HEK293 (cell line): ENCODE results near the gene BPIFB2.

Experiments
- CTCF ChIA-PET: fragments of 350-600 bp; formaldehyde crosslinking; extraction: SDS; loops from one replicate; lab custom pipeline; 2021; ENCODE audit warnings: antibody characterized with exemption; lab: Yijun Ruan, JAX
- POLR2A ChIA-PET: fragments of 300-600 bp; formaldehyde crosslinking; extraction: SDS; loops from one replicate; lab custom pipeline; 2020; ENCODE audit warnings: antibody characterized with exemption, inconsistent platforms; lab: Yijun Ruan, JAX
- H3K27ac ChIP-seq: fragments of 200-500 bp; sonication (Bioruptor generic); 2 replicates; pipeline ENCODE4 v1.5.1; 2014; ENCODE audit warnings: low read depth, low read length, control low read depth, inconsistent platforms; ENCODE audit errors: extremely low read depth
- H3K36me3 ChIP-seq, 2 experiments: fragments of 200-500 bp in 1 of 2; sonication (Bioruptor generic) in 1 of 2; 1 replicate in 1 of 2; 2 replicates in 1 of 2; pipeline ENCODE4 v1.5.1; 2014 to 2017; ENCODE audit warnings: inconsistent platforms in 2 of 2, low read length in 2 of 2; ENCODE audit not compliant: control insufficient read depth in 2 of 2, insufficient read depth in 1 of 2
- H3K4me1 ChIP-seq: fragments of 200-500 bp; sonication (Bioruptor generic); 2 replicates; pipeline ENCODE4 v1.5.1; 2014; ENCODE audit warnings: mild to moderate bottlenecking, low read length, inconsistent platforms; ENCODE audit not compliant: control insufficient read depth, insufficient read depth
- H3K4me3 ChIP-seq: 2 replicates; pipeline ENCODE4 v1.5.1; 2011; ENCODE audit warnings: low read depth, mild to moderate bottlenecking, control low read depth, low read length, moderate library complexity
- H3K9me3 ChIP-seq: fragments of 200-500 bp; sonication (Bioruptor generic); 2 replicates; pipeline ENCODE4 v1.5.1; 2014; ENCODE audit warnings: low read depth, low read length, inconsistent platforms; ENCODE audit not compliant: control insufficient read depth, insufficient read depth
- BCL11A ChIP-seq: fragments of 450-650 bp; formaldehyde crosslinking; IDR thresholded peaks from 2 replicates; pipeline ENCODE4 v1.5.1; 2016; ENCODE audit warnings: low read depth, missing biosample characterization, missing genetic modification characterization
- PRDM2 ChIP-seq: fragments of 450-650 bp; formaldehyde crosslinking; IDR thresholded peaks from 2 replicates; pipeline ENCODE4 v1.5.1; 2016; ENCODE audit warnings: missing biosample characterization, missing genetic modification characterization, borderline replicate concordance
- YY1 ChIP-seq: fragments of 450-650 bp; formaldehyde crosslinking; IDR thresholded peaks from 2 replicates; pipeline ENCODE4 v1.5.1; 2018; ENCODE audit warnings: missing biosample characterization, missing genetic modification characterization
- ZBTB6 ChIP-seq: fragments of 450-650 bp; formaldehyde crosslinking; IDR thresholded peaks from 2 replicates; pipeline ENCODE4 v1.5.1; 2017; ENCODE audit warnings: missing biosample characterization, missing genetic modification characterization
- ZFP3 ChIP-seq: fragments of 450-650 bp; formaldehyde crosslinking; IDR thresholded peaks from 2 replicates; pipeline ENCODE4 v1.5.1; 2016; ENCODE audit warnings: low read depth, missing biosample characterization, missing genetic modification characterization
- ZFP37 ChIP-seq: fragments of 450-650 bp; formaldehyde crosslinking; IDR thresholded peaks from 2 replicates; pipeline ENCODE4 v1.5.1; 2016; ENCODE audit warnings: missing biosample characterization, missing genetic modification characterization
- ZFP41 ChIP-seq: fragments of 450-650 bp; formaldehyde crosslinking; IDR thresholded peaks from 2 replicates; pipeline ENCODE4 v1.5.1; 2016; ENCODE audit warnings: missing biosample characterization, missing genetic modification characterization, borderline replicate concordance
- ZNF121 ChIP-seq: fragments of 450-650 bp; formaldehyde crosslinking; IDR thresholded peaks from 2 replicates; pipeline ENCODE4 v1.5.1; 2016; ENCODE audit warnings: missing biosample characterization, missing genetic modification characterization
- ZNF214 ChIP-seq: fragments of 450-650 bp; formaldehyde crosslinking; IDR thresholded peaks from 2 replicates; pipeline ENCODE4 v1.5.1; 2017; ENCODE audit warnings: missing biosample characterization, mild to moderate bottlenecking, missing genetic modification characterization, borderline replicate concordance
- ZNF26 ChIP-seq: fragments of 450-650 bp; formaldehyde crosslinking; IDR thresholded peaks from 2 replicates; pipeline ENCODE4 v1.5.1; 2016; ENCODE audit warnings: missing biosample characterization, missing genetic modification characterization
- ZNF302 ChIP-seq: fragments of 450-650 bp; formaldehyde crosslinking; IDR thresholded peaks from 2 replicates; pipeline ENCODE4 v1.5.1; 2016; ENCODE audit warnings: missing biosample characterization, missing genetic modification characterization, low read depth
- ZNF521 ChIP-seq: fragments of 450-650 bp; formaldehyde crosslinking; IDR thresholded peaks from 2 replicates; pipeline ENCODE4 v1.5.1; 2017; ENCODE audit warnings: missing biosample characterization, mild to moderate bottlenecking, missing genetic modification characterization
- ZNF692 ChIP-seq: fragments of 450-650 bp; formaldehyde crosslinking; IDR thresholded peaks from 2 replicates; pipeline ENCODE4 v1.5.1; 2016; ENCODE audit warnings: missing biosample characterization, missing genetic modification characterization
- ZSCAN16 ChIP-seq: fragments of 450-650 bp; formaldehyde crosslinking; IDR thresholded peaks from 2 replicates; pipeline ENCODE4 v1.5.1; 2016; ENCODE audit warnings: missing biosample characterization, missing genetic modification characterization

BPIFB2 gene

GRCh38 chr20:33010133-33010504, 2.6 kb downstream of the BPIFB2 start:
- no peak for TF ChIP-seq PRDM2 (tag by site-specific recombination)
- no peak for TF ChIP-seq ZFP41 (tag by site-specific recombination)
- TF ChIP-seq ZNF302 (tag by site-specific recombination) = no peak
- TF ChIP-seq ZBTB6 (tag by site-specific recombination) = no peak
- TF ChIP-seq ZFP37 (tag by site-specific recombination) = no peak
- TF ChIP-seq ZSCAN16 = no peak
- TF ChIP-seq ZNF214 = no peak
- TF ChIP-seq ZNF692 (tag by site-specific recombination) = no peak
- no peak for TF ChIP-seq YY1 (tag by site-specific recombination)
- no peak for TF ChIP-seq ZNF121 (tag by site-specific recombination)
- TF ChIP-seq ZNF26 (tag by site-specific recombination) = no peak
- TF ChIP-seq ZFP3 (tag by site-specific recombination) = no peak
- ChIA-PET CTCF (no interaction called here), POLR2A (no interaction called here)
- H3K27ac ChIP-seq = no peak overlapping the region
- H3K4me1 ChIP-seq = no peaks in the 10 kb centered on the region
- no peaks in the 10 kb centered on the region for H3K36me3 ChIP-seq
- no peaks in the 10 kb centered on the region for H3K9me3 ChIP-seq
- no peak overlapping the region for H3K4me3 ChIP-seq

GRCh38 chr20:33010674-33011449, 3.4 kb downstream of the BPIFB2 start:
- Histone ChIP-seq H3K9me3 (no peaks in the 10 kb centered on the region), H3K4me1 (no peaks in the 10 kb centered on the region), H3K27ac (no peak overlapping the region), H3K36me3 (no peaks in the 10 kb centered on the region), H3K4me3 (no peak overlapping the region)
- CTCF ChIA-PET = interaction anchor here (0.5 kb wide), 1 partner anchor 69 kb away, joined by 3 read pairs; no protein-coding TSS in a partner anchor
- POLR2A ChIA-PET = no interaction called here
- no peak for TF ChIP-seq PRDM2 (tag by site-specific recombination)
- TF ChIP-seq BCL11A (tag by site-specific recombination) = no peak
- TF ChIP-seq ZNF692 (tag by site-specific recombination) = no peak
- no peak for TF ChIP-seq ZNF521 (tag by site-specific recombination)
